Activated CD4-positive, CD25-positive, alpha-beta regulatory T cell (primary cell): ENCODE data around the gene CERS6.

ENCODE experiments used
- DNase-seq, 4 experiments: peaks; one replicate each; lab custom pipeline; 2025; lab: John Stamatoyannopoulos, UW

The CERS6 gene

DNA sequence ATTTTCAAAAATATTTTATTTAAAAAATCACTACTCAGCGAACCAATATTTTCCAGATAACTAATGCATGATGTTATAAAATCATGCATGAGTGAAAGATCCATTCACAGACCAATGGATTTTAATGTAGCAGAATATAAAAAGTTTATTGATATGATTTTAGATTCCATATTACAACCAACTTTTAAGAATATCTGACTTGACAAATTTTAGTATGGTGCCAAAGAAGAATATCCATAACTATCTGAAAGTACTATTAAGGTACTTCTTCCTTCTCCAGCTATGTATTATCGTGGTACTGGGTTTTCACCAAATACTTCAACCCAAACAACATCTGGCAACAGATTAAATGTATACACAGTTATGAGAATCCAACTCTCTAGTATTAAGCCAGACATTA lies 246.5 kb downstream of the CERS6 start:
- no peak for DNase-seq

DNA sequence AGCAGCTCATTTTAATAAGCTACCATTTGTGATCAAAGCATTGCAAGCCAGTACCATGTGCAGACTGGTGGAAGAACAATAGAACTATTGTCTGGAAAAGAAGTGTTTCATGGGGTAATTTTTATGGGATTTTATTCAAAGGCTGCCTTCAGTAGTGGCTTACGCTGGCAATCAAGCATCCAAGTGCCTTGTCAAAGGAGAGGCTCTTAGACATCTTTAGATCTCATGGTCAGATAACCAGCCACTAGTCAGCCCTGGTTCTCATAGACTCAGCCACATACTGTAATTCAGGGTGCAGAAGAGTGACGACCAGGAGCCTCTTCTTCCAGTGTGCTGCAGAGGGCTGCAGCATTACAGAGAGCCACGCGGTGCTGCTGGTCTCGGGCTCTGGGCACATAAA lies 247.9 kb downstream of the CERS6 start:
- DNase-seq = no peak

DNA sequence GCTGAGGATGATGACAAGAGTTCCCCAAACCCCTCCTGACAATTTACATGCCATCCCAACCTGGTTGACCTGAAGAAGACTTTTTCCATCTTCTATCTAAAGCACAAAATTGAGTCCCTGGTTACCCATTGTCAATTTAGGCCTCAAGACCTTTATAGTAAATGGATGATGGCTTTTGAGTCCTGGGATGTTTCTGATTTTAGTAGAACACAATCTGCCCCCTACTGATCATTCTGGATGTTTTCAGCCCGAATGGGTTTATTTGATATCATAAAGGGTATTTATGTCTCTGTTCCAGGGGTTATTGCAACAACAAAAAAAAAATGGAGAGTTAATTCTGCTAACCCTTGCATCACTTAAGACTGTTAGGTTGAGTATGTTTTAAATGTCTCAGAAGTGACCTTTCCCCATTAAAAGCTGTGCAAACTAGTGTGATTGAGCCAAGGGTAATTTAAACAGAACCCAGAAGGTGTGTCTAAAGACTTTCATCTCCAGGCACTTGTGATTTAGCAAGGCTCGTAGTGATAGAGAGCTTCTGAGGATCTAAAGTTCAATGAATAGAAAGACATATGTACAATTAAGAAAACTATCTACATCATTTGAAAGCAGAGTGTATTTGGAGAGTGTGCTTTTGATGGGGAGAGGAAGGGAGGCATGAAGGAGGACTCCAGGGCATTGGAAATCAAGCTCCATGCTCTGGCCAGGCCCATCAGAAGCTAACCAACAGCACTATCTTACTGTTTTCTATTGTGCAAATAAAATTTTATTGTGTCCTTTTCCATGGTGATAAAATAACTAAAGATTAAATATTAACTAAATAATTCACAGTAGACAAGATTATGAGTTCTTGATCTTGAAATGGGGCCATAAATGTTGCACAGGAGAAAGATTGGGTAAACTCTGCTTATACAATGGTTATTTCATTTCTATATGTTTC lies 249.7 kb downstream of the CERS6 start:
- DNase-seq = no peak

DNA sequence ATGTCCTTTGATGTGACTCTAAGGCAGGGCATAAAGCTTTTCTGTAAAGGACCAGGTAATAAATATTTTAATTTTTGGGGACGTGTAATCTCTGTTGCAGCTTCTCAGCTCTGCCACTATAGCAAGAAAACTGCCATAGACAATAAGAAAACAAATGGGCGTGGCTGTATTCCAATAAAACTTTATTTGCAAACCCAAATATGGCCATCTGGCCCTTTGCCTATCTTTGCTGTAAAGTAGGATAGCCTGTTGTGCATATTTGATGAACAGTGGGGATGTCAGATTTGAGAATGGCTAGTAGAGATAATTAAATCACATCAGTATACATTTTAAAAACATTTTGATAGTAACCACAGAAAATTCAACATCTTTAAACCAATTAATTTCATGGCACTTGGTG lies 250.7 kb downstream of the CERS6 start:
- no peak for DNase-seq

DNA sequence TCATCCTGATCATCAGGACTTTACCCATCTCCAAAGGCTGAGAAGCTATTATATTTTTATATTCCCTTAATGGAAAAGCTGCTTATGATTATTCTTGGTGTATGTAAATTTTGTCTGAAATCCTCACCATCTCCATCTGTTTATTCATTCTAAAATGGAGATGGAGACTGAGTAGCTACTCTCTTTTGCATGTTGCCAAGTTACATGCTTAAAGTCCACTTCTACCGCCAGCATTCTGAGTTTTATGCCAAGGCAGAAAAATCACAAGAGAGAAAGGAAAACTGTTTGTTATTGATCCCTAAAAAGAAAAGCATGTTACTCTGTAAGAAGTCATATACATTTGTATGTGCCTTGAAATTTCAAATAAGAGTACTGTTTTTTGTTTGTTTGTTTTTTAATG lies 252.0 kb downstream of the CERS6 start:
- DNase-seq = no peak

DNA sequence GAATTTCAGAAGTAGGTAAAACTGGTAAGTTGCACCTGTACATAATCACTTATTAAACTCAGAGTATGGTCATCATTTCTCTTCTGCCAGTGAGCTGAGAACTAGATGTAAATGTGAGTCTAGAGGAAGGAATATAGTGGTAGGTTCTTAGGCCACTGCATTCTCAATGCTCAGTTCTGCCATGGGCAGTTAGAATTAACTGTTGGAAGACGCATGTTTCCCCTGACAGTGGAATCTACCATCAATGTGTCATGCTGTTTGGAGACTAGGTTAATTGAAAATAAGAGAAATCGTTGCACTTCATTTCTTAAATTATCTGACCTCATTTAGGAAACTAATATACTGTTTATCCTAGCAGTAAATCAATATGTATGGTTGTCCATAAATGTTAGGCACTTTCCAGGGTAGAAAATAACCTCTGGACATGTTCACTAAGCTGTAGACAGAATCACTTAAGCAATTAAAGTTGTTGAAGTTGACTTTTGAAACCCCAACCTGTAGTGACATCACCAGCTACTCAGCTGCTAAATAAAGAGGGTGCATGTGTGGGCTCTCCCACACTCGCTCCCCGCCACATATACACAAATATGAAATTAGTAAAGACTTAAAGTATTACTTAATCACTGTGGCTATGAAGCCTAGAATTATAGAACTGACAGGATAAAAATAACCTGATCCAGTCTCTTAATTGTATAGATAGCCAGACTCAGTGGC lies 254.8 kb downstream of the CERS6 start:
- no peak for DNase-seq

DNA sequence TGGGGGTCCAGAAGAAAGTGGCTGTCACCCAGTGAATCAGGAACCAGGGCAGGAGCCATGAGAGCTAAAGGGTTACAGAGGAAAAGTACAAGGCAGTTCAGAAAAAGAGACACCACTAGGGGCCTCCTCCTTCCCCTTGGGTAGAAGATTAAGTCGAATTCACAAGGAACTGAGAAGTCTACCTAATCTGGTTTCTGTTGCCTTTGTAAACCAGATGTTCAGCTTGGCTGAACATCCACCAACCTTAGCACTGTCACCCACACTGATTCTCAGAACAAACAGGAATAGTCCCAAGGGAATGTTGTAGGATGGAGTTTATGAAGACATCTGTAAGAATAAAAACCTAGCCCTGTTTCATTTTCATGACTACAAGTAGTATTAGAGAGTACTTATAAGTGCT lies 256.0 kb downstream of the CERS6 start:
- DNase-seq = no peak

DNA sequence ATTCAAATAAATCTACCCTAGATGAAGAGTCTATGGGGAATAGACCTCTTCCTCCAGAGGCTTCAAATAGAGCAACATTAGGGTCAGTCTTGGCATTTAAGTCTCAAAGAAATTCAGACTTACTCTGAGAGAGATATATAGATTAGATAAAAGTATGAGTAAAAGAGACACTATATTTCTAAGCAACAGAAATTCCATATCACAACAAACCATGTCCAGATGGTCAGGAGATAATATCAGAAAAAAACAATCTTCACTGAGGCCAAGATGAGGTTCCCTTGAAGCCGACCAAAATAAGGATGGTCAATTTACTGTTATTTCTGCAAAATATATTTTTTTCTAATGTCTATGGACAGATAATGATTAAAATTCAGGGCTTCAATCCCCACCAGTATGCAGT lies 257.3 kb downstream of the CERS6 start:
- DNase-seq = no peak

DNA sequence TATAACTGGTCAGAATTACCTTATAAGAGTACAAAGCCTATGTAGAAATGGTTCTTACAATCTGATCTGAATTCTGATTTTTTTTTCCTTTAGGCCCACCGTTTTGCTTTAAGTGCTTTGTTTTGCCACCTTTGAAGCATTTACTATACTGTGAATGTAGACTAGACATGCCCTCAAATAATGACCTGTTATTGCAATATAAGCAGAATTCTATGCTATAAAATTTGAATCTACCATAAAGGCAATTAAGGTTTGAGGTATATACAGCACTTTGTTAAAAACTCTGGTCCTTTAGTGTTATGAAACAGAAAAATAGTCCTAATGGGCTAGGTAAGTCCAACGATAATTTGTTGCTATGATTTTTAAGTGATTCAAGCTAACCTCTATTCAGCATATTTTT lies 259.8 kb downstream of the CERS6 start:
- DNase-seq = no peak

DNA sequence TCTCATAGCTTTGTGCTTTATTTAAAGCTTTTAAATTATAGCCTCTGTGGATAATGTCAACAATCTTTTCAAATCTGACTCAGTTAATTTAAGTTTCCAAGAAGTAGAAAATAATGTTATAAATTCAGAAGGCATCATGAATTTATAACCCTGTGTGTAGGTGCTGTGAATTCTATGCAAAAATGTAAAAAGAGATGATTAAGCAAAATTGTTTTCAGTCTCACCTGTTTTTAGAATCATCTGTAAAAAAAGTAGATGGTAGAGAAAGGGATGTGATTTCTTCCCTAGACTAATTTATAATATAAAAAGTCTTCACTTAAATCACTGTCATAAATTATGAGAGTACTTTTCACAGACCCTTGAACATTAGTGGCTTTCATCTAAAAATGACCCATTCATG lies 260.8 kb downstream of the CERS6 start:
- no peak for DNase-seq

DNA sequence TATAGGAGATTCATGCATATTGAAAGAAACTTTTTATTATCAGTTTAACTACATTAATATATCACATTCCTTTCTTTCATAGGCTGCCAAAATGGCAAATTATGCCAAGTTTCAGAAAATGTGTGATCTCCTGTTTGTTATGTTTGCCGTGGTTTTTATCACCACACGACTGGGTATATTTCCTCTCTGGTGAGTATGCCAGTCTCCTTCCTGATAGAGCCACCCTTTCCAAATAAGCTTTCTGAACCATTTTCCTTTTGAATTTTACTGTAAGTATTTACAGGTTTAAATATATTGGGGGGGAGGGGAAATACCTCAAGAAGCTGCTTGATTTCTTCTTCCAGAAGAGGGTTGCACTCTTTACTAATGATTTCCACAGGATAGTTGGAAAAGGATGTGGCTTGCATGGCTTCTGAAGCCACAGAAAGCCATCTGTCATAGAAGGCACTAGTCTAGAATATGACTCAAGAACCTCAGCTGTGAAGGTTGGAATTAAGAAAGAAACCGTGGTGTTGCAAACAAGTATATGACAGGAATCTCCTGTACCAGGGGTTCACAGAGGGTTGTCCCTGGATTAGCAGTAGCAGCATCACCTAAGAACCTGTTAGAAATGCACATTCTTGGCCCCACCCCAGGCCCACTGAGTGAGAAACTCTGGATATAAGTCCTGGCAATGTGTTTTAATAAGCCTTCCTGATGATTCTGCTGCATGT lies 261.9 kb downstream of the CERS6 start:
- no peak for DNase-seq

DNA sequence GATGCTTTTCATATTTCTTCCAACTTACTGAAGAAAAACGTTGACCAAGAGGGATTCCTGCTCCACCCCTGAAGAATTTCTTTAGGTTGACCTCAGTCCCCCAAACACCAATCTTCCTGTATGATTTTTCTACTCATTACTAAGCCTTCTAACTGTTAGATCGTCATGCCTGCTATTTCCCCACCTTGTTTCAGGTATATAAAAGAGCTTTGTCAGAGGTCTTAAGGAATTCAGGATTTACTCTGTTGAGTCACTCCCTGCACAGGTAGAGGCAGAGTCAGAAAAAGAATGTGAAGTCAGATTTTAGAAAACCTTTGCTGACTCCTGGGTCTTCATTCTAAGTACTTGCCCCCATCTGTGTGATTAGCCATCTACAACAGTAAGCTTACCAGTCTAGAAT lies 262.6 kb downstream of the CERS6 start:
- DNase-seq = no peak

DNA sequence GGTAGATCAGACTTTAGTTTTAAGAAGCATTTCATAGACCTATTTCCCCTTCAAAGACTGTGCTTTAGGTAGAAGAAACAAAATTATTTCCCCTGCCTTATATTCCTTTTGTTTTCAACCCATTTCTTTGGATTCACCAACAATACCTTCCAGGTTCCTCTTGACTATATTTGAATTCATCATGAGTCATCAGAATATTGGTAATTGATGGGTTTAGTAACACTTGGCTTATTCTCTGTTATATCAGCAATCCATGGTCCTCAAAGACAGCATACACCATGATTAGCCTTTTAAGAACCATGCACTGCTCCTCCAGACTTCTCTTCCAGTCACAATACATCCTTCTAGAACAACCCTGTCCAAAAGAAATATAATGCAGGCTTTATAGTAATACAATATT lies 263.4 kb downstream of the CERS6 start:
- no peak for DNase-seq

DNA sequence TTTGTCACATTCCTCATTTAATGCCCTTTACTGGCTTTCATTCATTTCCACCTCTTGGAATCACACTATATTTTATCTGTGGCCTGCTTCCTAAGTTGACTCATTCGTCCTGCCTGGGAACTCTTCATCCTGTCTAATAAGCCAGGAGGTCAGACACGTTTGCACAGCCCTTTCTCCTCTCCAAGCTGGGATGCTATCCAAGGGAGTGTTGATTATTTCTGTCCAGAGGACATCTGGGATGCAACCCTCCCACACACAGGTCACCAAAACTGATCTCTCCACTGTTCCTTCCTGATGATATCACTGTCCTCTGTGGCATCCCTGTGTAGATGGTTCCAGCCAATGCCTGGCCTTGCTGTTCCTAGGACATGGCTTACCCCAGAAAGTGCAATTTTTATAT lies 266.5 kb downstream of the CERS6 start:
- DNase-seq = no peak

DNA sequence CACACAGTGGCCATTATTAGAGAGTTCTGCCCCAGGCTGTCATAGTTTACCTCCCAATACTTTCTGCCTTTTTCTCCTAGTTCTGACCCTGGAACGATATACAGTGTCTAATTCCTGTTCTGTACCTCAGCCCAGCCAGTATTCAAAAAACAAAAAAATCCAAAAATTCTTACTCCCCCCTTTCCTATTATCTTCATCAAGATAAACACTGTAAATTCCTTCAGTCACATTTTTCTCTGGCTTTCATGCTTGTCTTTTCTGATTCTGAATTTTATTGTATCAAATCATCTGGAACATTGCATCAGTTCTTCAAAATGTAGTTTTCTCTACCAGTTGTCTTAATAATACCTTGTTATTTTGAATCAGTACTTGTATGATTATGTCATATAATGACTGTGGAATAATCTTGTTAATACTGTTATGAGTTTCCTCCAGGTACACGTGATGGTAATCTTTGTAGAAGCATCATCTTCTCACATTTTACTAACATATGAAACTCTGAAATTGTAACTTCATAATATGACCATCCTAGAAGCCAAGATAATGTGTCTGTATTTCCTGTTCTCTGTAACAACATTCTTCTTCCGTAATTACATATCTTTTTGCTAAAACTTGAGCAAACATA lies 267.3 kb downstream of the CERS6 start:
- no peak for DNase-seq

DNA sequence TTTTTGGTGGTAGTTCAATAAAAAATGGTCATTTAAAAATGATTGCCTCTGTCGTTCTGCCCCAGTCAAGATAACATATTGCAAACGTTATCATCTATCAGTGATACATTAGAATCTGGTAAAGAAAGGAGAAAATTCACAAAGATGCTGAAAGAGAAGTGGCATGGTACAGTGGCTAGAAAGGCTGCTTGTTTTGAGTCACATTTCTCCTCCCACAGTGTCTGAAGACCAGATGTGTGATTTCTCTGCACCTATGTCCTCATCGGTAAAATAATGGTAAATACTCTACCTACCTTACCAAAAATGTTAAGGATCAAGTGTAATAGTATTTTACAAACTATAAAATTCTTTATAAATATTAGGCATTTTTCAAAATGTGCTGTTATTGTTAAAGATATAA lies 270.3 kb downstream of the CERS6 start:
- DNase-seq = no peak

DNA sequence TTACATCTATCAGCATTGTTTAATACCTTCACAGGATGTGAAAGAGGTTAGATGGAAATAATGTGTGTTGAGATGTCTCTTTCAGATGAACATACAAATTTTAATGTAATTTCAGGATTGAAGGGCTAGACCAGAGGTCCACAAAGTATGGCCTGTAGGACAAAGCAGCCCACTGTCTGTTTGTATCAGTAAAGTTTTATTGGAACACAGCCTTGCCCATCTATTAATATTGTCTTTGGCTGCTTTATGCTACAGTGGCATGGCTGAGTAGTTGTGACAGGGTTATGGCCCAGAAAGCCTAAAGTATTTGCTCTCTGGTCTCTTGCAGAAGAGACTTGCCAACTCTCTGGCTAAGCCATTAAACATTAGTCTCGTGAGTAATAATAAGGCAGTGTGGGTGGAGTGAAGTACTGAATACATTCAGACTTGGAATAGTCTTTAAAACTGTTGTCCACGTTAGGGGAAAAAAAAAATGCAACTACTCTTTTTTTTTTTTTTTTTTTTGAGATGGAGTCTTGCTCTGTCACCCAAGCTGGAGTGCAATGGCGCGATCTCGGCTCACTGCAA lies 271.9 kb downstream of the CERS6 start:
- no peak for DNase-seq

DNA sequence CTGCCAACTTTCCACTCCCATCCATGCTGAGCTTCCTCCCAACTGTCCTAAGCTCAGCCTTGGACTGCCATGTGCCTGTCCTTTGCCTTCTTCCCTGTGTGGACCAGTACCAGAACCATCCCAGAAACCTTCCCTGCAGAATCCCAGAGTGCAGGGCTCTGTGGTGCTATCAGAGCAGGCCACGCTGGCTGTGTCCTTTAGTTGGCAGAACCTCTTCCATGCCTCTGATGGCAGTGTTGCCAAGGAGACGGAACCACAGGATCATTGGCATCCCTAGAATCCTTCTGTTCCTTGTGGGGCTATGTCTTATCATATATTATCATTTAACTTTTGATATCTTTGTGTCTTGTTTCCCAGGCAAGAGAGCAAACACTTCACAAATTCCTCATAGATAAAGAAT lies 273.4 kb downstream of the CERS6 start:
- DNase-seq = no peak

DNA sequence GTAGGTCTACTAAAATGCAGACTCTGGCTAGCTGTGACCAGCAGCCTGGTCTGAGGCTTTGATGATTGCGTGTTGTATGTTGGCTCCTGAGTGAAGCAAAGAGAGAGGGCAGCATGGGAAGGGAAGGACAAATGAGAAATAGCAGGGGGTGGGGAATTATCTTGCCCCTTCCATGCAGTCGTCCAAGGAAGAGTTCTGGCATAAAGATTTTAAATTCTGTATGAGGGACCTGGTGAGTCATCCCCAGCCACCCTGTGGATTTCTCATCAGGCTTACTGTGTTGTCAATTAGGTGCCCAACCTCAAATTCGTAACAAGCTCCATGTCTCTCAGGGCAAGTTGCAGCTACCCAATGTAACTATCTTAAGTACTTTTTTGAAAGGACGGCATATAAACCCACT lies 274.3 kb downstream of the CERS6 start:
- DNase-seq = no peak

DNA sequence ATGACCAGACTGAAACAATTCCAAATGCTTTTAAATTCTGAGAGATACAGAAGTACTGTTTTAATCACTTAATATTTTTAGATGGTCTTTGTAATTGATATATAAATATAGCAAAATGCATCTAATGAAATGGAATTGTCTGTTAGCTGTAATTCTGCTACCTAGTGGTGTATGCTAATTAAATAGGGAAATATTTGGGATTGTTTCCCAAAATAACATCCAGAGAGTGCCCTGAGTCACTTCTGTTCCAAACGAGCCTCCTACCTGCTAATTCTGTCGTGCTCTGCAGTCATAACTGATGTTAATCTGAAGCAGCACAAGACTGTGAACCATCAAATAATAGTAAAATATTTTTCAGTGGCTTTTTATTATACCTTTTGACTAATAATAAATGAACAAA lies 274.9 kb downstream of the CERS6 start:
- no peak for DNase-seq

DNA sequence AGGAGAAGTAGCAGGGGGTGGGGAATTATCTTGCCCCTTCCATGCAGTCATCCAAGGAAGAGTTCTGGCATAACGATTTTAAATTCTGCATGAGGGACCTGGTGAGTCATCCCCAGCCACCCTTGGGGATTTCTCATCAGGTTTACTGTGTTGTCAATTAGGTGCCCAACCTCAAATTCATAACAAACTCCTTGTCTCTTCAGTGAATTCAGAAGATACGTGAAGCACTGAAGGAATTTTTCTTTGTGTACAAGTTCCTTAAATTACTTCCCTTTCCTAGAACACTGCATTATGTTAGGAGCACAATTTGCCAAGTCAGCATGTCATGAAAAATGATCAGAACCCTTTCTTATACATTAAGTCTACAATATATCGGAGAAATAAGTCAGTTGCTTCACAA lies 275.5 kb downstream of the CERS6 start:
- no peak for DNase-seq

DNA sequence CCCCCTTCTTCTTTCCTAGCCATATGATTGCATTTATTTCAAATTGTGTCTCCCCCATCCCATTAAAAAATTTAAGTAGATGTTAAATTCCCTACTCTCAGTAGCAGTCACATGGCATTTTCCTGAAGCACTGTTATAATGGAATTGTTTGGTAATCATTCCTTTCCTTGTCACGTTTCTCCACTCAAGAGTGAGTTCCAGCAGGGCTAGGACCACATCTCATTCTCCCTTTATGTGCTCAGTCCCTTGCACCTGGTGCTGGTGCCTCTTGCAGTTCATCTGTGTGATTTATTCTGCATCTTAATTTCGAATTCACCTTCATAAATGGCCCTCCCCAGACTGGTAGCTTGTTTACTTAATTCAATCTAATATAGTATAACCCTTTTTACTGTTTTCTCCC lies 276.0 kb downstream of the CERS6 start:
- no peak for DNase-seq
